GM08714 (cell line): ENCODE measurements around the gene CXCR4.
A peak's percentile ranks its signal among the peaks of the same experiment; 100 is the strongest.

ENCODE experiments used
- H3K4me3 ChIP-seq: fragments of 200-500 bp; sonication (Bioruptor generic); 2 replicates; pipeline ENCODE4 v1.5.1; 2014; ENCODE audit warnings: mild to moderate bottlenecking, low read length, inconsistent platforms
- ZNF274 ChIP-seq: IDR thresholded peaks from 2 replicates; pipeline ENCODE4 v1.6.1; 2012; ENCODE audit warnings: mild to moderate bottlenecking, low read depth, low read length

The CXCR4 gene

GRCh38 chr2:136126421-136126926 is 8.5 kb upstream of the CXCR4 start:
- no peak overlapping the region for H3K4me3 ChIP-seq
- no peak for TF ChIP-seq ZNF274

- no peak overlapping the region for H3K4me3 ChIP-seq
- TF ChIP-seq ZNF274 = no peak
Measured at GRCh38 chr2:136126021-136126420, 8.1 kb upstream of the CXCR4 start.

- no peak overlapping the region for H3K4me3 ChIP-seq
- no peak for TF ChIP-seq ZNF274
Measured at GRCh38 chr2:136125236-136125635, 7.3 kb upstream of the CXCR4 start.

GRCh38 chr2:136124805-136125204 is 6.9 kb upstream of the CXCR4 start:
- no peak for TF ChIP-seq ZNF274
- H3K4me3 ChIP-seq = no peak overlapping the region

DNA sequence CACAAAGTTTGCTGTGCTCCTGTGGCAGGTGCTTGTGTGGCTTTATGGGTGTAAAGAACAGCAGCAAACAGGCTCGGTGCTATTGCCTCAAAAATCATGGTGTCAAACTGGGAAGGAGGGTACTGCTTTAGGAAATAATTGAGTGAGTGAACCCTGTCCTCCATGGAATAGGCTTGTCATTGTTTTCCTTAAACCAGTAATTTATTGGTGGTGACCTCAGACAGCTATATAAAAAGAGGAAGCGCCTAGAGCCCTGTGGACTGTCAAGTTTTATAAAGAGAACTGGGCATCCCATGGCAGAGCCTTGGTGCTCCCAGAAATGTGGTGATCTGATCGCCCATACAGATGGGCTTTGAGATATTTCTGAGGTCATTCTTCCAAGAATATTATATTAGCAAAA is 4.7 kb upstream of the CXCR4 start:
- TF ChIP-seq ZNF274 = no peak
- no peak overlapping the region for H3K4me3 ChIP-seq

GRCh38 chr2:136121204-136121910 is 3.4 kb upstream of the CXCR4 start:
- no peak overlapping the region for H3K4me3 ChIP-seq
- no peak for TF ChIP-seq ZNF274

DNA sequence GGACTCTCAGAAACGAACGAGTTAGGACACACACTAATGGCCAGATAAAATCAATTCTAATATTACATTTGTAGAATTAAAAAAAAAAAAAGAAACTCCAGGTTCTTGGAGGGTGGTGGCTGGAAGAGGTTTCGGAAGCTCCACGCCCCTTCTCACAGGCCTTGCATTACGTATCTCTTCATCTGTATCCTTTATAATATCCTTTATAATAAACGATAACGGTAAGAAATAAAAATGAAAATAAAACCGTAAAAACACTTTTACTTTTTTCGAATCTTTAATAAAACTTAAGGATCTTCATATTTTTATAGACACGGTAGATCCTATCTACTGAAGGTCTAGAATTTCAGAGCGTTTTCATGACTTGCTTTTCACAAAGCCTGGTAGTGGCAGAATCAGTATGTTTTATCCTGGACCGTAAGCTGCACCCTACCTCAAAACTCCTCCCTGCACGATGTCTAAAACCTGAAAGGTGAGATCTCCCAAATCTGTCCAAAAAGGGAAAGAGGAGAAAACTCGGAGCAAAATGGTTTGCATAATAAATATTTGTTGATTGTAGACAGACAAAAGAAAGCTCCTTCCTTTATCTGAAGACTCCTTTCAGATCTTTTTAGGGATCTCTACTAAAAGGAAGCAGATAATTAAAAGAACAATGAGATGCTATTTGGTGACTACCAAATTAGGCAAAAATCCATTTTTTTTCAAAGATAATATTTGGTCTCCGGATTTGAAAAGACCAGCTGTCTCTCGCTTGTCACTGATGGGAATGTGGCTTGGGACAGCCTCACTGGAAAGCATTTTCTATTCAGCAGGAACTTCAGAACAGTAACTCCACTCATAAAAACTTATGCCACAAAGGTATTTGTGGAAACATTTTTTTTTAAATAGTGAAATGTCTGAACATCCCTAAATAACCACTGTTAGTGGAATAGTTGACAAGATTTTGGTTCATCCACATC is 2.0 kb upstream of the CXCR4 start:
- H3K4me3 ChIP-seq = peak overlapping the region; percentile 95
- no peak for TF ChIP-seq ZNF274

DNA sequence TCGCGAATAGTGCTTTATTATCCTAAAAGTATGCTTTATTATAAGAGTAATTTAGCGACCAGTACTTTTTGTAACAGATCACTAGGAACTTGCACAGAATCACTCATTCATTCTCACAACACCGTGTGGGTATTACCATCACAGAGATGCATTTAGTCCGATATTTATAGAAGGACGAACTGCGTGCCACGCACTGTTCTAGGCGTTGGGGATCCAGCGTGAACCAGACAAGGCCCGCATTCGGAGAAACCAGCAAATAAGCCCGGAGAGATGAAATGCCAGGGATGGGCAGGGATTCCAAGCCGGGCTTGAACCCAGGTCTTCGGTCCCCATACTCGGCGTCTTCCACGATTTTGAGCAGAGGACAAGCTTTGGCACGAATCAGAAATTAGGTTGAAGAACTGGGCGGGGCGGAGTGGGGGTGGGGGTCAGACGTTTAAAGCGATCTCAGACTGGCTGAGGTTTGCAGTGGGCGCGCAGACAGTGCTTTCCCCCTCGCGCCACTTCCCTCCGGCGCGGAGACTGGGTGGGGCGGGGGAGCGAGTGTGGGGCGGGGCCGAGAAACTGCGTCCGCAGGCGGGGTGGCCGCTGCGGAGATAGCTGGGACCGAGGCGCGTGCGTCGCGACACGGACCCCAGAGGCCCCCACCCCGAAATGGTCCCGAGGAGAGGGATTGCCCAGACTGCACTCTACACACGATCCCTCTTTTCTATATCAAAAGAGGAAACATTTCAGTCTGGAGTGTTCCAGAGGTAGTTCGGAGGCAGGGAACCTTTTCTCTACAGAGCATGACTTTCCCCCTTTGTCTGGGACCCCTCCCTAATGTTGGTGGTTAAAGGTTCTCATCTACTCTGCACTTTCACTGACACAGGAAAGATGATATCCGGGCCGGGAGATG is 1.1 kb upstream of the CXCR4 start:
- H3K4me3 ChIP-seq = peak overlapping the region; percentile 95
- TF ChIP-seq ZNF274 = no peak

DNA sequence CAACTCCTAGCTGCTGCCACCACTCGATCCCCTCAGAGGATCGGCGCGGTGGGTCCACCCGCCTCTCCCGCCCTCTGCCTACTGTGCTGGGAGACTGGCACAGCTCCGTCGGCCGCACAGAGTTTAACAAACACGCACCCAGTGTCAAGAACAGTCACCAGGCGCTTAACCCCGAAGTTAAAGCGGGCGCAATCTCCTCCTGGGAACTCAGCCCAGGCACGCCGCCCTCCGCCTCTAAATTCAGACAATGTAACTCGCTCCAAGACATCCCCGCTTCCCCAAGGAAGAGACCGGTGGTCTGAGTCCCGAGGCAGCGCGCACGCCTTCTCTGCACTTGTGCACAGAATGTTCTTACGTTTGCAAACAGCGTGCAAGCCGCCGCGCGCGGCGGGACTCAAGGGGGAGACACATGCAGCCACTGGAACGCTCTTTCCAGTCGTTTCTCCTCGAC is 533 bp downstream of the CXCR4 start:
- peak overlapping the region; percentile 95 for H3K4me3 ChIP-seq
- no peak for TF ChIP-seq ZNF274

DNA sequence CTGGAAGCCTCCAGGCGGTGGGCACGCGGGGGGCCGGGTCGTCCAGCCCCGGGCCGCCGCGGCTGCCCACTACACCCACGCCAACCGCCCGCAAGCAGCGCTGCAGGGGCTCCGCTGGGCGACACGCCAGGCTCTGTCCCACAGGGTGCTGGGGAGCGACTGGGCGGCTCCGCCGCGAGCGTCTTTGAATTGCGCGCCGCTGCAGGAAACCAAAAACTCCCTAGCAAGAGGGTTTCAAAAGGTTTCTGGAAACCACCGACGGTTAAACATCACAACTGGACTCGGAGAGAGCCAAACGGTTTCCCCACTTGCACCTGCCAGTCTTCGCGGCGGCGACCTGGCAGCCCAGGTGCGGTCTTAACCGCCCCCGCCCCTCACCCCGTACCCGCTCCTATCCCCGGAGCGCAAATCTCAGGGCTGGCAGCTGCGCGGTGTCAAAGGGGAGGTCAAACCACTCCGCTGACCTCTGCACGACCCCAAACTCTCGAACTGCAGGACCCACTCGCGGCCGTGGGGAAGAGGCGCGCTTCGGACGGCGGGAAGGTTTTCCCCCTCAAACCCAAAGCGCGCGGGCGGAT is 1.0 kb downstream of the CXCR4 start:
- no peak for TF ChIP-seq ZNF274
- H3K4me3 ChIP-seq = peak overlapping the region; percentile 95

DNA sequence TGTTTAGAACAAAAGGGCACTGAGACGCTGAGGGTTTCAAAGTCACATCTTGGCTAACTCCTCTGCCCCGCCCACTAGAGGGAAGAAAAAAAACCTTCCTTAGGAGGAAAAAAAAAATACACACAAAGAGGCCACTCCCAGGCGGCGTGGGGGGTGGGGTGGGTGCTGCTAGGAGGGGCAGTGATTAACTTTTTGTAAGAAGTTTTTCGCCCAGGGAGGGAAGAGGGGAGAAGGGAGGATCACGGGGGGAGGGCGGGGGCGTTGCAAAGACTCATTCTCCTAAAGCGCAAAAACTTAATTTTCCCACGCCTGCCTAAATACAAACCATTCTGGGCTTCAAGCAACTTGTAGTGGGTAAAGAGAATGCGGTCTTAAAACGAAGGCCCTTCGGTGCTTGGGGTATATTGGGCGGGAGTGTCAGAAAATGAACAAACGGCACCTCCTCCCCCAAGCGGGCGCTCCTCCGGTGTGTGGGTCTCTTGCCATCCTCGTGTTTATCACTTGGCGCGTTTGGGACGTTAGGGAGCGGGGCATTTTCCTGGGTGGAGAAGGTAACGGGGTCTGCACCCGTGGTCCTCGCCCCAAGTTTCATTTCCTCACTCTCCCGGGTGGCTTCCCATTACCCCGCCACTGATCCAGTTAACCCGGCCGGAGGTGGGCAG is 1.7 kb downstream of the CXCR4 start:
- no peak for TF ChIP-seq ZNF274

GRCh38 chr2:136115183-136115761 is 2.7 kb downstream of the CXCR4 start:
- TF ChIP-seq ZNF274 = no peak
- peak overlapping the region; percentile 95 for H3K4me3 ChIP-seq

More for the DNA sequence above, 1.7 kb downstream of the CXCR4 start:
- peak overlapping the region; percentile 95 for H3K4me3 ChIP-seq
